Gastroesophageal sphincter (tissue), 3 donors: Measurements from ENCODE around the gene MLLT6.

Experiments used
- CTCF ChIP-seq, 4 experiments: fragments of 200-600 bp in 2 of 4; fragments of 450-650 bp in 2 of 4; sonication (generic) in 1 of 4; IDR thresholded peaks; one replicate each; pipeline ENCODE4 v1.5.1; 2017 to 2019; ENCODE audit warnings: antibody characterized with exemption in 4 of 4, mild to moderate bottlenecking in 2 of 4, moderate library complexity in 2 of 4
- POLR2A ChIP-seq, 2 donors: fragments of 450-650 bp; IDR thresholded peaks; one replicate each; pipeline ENCODE4 v1.6.1; 2017; ENCODE audit warnings: antibody characterized with exemption in 2 of 2, mild to moderate bottlenecking in 2 of 2, moderate library complexity in 1 of 2

DNA sequence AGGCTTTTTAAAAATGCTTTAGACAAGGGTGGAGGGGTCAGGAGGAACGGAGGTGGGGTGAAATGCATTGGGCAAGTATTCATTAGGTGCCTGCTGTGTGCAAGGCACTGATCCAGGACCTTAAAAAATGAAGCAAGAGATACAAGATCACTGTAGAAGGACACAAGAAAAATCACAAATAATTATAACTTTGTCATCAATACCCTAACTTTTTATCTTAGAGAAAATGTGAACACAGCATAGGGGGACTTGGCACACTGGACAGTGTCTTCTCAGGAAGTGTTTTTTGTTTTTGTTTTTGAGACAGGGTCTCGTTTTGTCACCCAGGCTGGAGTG, 37.3 kb upstream of the MLLT6 start:
- TF ChIP-seq CTCF (IDR thresholded peaks at IDR 0.05): no peak
- TF ChIP-seq POLR2A (IDR thresholded peaks at IDR 0.05): no peak
